ENCODE data around the gene RNF183. TPM values are rescaled to one million over a fixed set of nuclear protein-coding genes. Genes with fewer than 3 reads are reported as not detected.

Gene RNF183
- total and polyA plus RNA-seq, 2 of the 4 experiments (the other 2 are of a cell fraction), result not detected

DNA sequence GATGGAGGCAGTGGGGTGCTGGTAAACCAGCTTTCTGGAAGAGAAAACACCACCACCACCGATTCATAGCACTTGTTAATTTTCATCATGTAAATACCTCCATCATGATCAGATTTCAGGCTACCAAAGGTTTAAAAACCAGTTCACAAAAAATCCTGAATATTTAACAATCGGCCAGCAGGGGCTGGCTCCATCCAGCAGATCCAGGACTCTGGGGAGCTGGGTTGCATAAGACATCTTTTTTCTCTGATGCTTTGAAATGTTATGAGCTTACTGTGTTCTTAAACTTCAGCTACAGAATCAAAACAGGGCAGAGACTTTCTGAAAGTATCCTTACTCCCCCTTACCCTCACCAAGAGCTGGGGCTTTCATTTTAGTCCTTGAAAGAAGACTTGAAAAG, 14.6 kb upstream of the RNF183 start:
- H3K27me3 ChIP-seq (ENCODE audit: control insufficient read depth, insufficient read depth, low read length), result peaks cover 16% of the 10 kb centered on the region
- dilution Hi-C loops (cut with HindIII; ENCODE audit: low sequenced_read_pairs, unreplicated experiment) (no loop called here), in situ Hi-C loops (cut with MboI; ENCODE audit: low sequenced_read_pairs) (no loop called here), intact Hi-C loops (cut with micrococcal nuclease) (no loop called here)
- no peak overlapping the region for H3K18ac ChIP-seq (ENCODE audit: low read depth, low read length)
- H2AK5ac ChIP-seq (ENCODE audit: low read depth, low read length), result no peak overlapping the region
- CTCF ChIA-PET, result interaction anchor here (0.6 kb wide), 1 partner anchor 303 kb away, joined by 3 read pairs; no protein-coding TSS in a partner anchor
- no peak overlapping the region for H2AFZ ChIP-seq (replicated peaks; ENCODE audit: low read length, poor library complexity)
- H3K4me3 ChIP-seq (ENCODE audit: insufficient read depth, low read depth, low read length), result no peak overlapping the region
- H3K36me3 ChIP-seq (ENCODE audit: control insufficient read depth, insufficient read depth, low read length), result no peaks in the 10 kb centered on the region
- no peak overlapping the region for H4K5ac ChIP-seq (ENCODE audit: low read depth, low read length)
- no peaks in the 10 kb centered on the region for H4K20me1 ChIP-seq (ENCODE audit: insufficient read depth, low read length)
- POLR2A ChIA-PET (ENCODE audit: unreplicated experiment), result no interaction called here
- no peak overlapping the region for H2BK5ac ChIP-seq (ENCODE audit: low read depth, low read length, poor library complexity, severe bottlenecking)
- no peaks in the 10 kb centered on the region for H3K79me1 ChIP-seq (ENCODE audit: low read depth in 1 of 2, low read length in 2 of 2)
- H3K4me2 ChIP-seq (ENCODE audit: low read depth, low read length), result no peak overlapping the region
- H3K14ac ChIP-seq (replicated peaks; ENCODE audit: low read depth, low read length), result no peak overlapping the region
- no peak overlapping the region for H3K9ac ChIP-seq (ENCODE audit: low read depth, low read length)
- no peak overlapping the region for H2BK120ac ChIP-seq (ENCODE audit: low read depth, low read length)
- no peak overlapping the region for H4K8ac ChIP-seq (ENCODE audit: low read depth in 2 of 2, low read length in 2 of 2)
- no CpG with 5 or more reads among the region's 2 CpGs for WGBS, 2 experiments (ENCODE audit: extremely low coverage in 2 of 2, insufficient read length in 1 of 2)
- no peak overlapping the region for H3K23ac ChIP-seq (ENCODE audit: low read depth, low read length)
- H4K91ac ChIP-seq (ENCODE audit: insufficient read depth, low read depth, low read length), result no peak overlapping the region
- peaks cover 2% of the 10 kb centered on the region; the same call in 1 of the 2 replicates for H3K9me3 ChIP-seq (ENCODE audit: control insufficient read depth, insufficient read depth, low read length)
- no TSS peak for BruUV-seq (replicated peaks)
- ATAC-seq (ENCODE audit: low read depth) (peak; percentile 46; the same call in 1 of the 2 replicates), DNase-seq (no peak)
- H3K4ac ChIP-seq (ENCODE audit: low read depth, low read length), result no peak overlapping the region
- no peak overlapping the region for H3K56ac ChIP-seq (ENCODE audit: extremely low read depth, insufficient read depth, low read length)
- H2BK15ac ChIP-seq (ENCODE audit: low read depth, low read length), result no peak overlapping the region
- H3K27ac ChIP-seq (ENCODE audit: insufficient read depth, low read length), result no peak overlapping the region
- H2AK9ac ChIP-seq (replicated peaks; ENCODE audit: low read depth, low read length, poor library complexity), result no peak overlapping the region
- no peak for TF ChIP-seq FOS (IDR thresholded peaks at IDR 0.05; ENCODE audit: low read depth, low read length)
- TF ChIP-seq, protein P1, sequence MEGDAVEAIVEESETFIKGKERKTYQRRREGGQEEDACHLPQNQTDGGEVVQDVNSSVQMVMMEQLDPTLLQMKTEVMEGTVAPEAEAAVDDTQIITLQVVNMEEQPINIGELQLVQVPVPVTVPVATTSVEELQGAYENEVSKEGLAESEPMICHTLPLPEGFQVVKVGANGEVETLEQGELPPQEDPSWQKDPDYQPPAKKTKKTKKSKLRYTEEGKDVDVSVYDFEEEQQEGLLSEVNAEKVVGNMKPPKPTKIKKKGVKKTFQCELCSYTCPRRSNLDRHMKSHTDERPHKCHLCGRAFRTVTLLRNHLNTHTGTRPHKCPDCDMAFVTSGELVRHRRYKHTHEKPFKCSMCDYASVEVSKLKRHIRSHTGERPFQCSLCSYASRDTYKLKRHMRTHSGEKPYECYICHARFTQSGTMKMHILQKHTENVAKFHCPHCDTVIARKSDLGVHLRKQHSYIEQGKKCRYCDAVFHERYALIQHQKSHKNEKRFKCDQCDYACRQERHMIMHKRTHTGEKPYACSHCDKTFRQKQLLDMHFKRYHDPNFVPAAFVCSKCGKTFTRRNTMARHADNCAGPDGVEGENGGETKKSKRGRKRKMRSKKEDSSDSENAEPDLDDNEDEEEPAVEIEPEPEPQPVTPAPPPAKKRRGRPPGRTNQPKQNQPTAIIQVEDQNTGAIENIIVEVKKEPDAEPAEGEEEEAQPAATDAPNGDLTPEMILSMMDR (conservative IDR thresholded peaks at IDR 0.05; ENCODE audit: low read depth, low read length), result peak; percentile 21; the same call in 1 of the 2 replicates
- H2BK20ac ChIP-seq (ENCODE audit: low read depth, low read length), result no peak overlapping the region
- no peaks in the 10 kb centered on the region for H3K4me1 ChIP-seq (ENCODE audit: control insufficient read depth, insufficient read depth, low read length)
- H3K9me1 ChIP-seq (ENCODE audit: insufficient read depth, low read length), result no peaks in the 10 kb centered on the region
